NT2/D1 (cell line): Measurements from ENCODE around the gene ADAMTS10.
"Not testable (repeated sequence)": the region's sequence is repeated elsewhere in the genome, so short reads cannot be mapped to it uniquely, and the experiment has no call there.

Source experiments
- DNase-seq: peaks from one replicate; pipeline ENCODE4 v3.0.0-alpha.2; 2011; ENCODE audit warnings: low read depth, low spot score
- H3K27me3 ChIP-seq: 2 replicates; pipeline ENCODE4 v1.6.0; 2011; ENCODE audit warnings: mild to moderate bottlenecking; ENCODE audit not compliant: insufficient read length, insufficient read depth
- H3K36me3 ChIP-seq: 2 replicates; pipeline ENCODE4 v1.6.1; 2011; ENCODE audit warnings: mild to moderate bottlenecking, low read length, mixed read lengths; ENCODE audit not compliant: insufficient read depth, insufficient read length
- H3K4me1 ChIP-seq: 2 replicates; pipeline ENCODE4 v1.5.1; 2011; ENCODE audit not compliant: insufficient read depth, insufficient read length
- H3K4me3 ChIP-seq: 2 replicates; pipeline ENCODE4 v1.5.1; 2011; ENCODE audit warnings: low read depth; ENCODE audit not compliant: insufficient read length
- H3K9ac ChIP-seq: 2 replicates; pipeline ENCODE4 v1.6.0; 2011; ENCODE audit warnings: low read depth; ENCODE audit not compliant: insufficient read length
- H3K9me3 ChIP-seq: 2 replicates; pipeline ENCODE4 v1.5.1; 2011; ENCODE audit warnings: mild to moderate bottlenecking, low read length; ENCODE audit not compliant: insufficient read depth
- SUZ12 ChIP-seq: IDR thresholded peaks from 2 replicates; pipeline ENCODE4 v1.6.1; 2011; ENCODE audit not compliant: insufficient read length, insufficient read depth; ENCODE audit errors: extremely low read depth
- YY1 ChIP-seq: IDR thresholded peaks from 2 replicates; pipeline ENCODE4 v1.6.1; 2011; ENCODE audit not compliant: insufficient read length, insufficient read depth
- ZNF274 ChIP-seq: IDR thresholded peaks from 2 replicates; pipeline ENCODE4 v1.6.1; 2011; ENCODE audit warnings: mild to moderate bottlenecking, low read depth, low read length

ADAMTS10 gene

DNA sequence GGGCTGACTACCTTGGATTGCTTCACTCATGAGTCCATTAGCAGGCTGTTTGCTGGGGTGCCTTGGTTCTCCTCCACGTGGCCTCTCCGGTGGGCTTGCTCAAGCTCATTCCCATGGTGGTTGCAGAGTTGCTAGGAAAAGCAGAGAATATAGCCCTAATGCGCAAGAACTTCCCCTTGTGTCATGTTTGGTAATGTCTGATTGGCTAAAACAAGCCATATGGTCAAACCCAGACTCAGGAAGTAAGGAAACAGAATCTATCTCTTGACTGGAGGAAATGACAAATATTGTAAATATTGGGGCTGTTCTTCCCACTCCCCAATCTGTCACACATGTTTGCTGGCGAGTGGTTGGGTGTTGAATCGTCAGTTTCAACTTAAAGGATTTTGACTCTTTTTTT is 32.0 kb upstream of the ADAMTS10 start:
- Histone ChIP-seq H3K4me1 (no peaks in the 10 kb centered on the region), H3K36me3 (no peaks in the 10 kb centered on the region), H3K4me3 (no peak overlapping the region), H3K27me3 (no peaks in the 10 kb centered on the region), H3K9ac (no peak overlapping the region), H3K9me3 (peaks cover 13% of the 10 kb centered on the region)
- TF ChIP-seq ZNF274 (no peak), YY1 (no peak), SUZ12 (no peak)
- DNase-seq, result no peak

DNA sequence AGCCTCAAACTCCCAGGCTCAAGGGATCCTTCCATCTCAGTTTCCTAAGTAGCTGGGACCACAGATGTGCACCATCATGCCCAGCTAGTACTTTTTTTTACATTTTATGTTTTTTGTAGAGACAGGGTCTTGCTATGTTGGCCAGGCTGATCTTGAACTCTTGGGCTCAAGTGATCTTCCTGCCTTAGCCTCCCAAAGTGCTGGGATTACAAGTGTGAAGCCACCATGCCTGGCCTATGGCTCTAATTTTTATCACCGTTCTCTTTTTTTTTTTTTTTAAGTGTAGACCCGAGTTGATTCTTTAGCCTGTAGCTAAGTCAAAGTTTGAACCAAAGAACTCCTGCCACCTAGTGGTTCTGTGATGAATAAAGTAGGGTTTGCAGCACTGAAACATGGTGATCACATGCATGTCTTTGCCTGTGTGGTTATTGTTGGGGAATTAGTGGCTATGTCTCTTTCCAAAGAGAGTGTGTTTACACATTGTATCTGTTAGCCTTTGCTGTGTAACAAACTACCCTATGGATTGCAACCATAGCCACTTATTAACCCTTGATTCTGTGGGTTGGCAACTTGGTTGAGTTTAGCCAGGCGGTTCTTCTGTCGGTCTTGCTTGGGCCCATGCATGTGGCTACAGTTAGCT is 31.5 kb upstream of the ADAMTS10 start:
- Histone ChIP-seq H3K36me3 (no peaks in the 10 kb centered on the region), H3K4me1 (no peaks in the 10 kb centered on the region), H3K27me3 (no peaks in the 10 kb centered on the region), H3K4me3 (no peak overlapping the region), H3K9ac (no peak overlapping the region), H3K9me3 (peaks cover 13% of the 10 kb centered on the region)
- DNase-seq, result no peak
- TF ChIP-seq SUZ12, result no peak
- TF ChIP-seq YY1, result no peak
- TF ChIP-seq ZNF274, result no peak

DNA sequence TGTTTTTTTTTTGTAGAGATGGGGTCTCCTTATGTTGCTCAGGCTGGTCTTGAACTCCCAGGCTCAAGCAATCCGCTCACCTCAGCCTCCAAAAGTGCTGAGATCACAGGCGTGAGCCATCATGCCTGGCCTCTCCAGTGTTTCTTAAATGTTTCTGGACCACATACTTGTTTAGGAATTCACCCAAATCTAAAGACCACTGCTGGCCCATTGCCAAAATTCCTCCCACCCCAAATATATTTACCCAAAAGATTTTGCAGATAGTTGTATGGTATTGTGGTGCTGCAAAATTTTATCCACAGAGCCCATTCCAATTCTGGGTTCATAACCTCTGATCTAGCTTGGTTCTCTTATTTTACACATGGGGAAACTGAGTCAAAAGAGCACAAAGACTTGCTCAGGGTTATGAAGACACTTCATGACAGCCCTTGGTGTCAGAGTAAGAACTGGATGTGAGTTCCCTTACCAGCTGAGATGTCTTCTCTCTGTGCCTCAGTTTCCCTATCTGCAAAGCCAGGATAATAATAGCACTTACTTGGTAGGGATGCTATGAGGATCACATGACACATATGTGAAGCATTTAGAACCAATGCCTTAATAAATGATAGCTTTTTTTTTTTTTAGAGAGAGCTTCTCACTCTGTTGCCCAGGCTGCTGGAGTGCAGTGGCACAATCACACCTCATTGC is 30.8 kb upstream of the ADAMTS10 start:
- TF ChIP-seq ZNF274 (no peak), SUZ12 (no peak), YY1 (no peak)
- Histone ChIP-seq H3K27me3 (no peaks in the 10 kb centered on the region), H3K4me3 (no peak overlapping the region), H3K9me3 (peaks cover 13% of the 10 kb centered on the region), H3K9ac (no peak overlapping the region), H3K4me1 (no peaks in the 10 kb centered on the region), H3K36me3 (no peaks in the 10 kb centered on the region)
- DNase-seq, result no peak

DNA sequence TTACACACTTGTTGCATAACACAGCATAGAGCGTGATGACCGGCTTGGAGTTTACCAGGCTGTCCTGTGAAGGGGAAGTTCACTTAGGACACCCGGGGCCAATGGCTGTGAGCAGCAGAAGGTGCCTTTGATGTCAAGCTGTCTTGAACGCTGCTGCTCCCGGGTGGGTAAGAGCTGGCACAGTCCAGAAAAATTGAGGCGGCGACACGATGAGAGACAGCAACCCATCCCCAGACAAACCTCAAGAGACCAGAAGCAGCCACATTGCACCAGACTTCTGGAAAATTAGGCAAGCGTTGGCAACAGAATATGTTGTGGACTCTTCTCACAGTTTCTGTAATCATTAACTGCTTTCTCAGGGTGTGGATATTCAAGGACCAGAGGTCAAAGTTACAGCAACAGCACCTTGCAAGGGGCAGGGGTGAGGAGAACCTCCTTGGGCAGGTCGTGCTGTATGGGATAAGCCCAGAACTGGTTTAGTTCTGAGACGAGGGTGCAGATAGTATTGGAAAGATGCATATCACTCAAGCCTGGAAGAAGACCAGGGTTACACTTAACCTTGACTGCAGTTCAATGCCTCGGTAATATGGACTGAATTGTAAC is 30.0 kb upstream of the ADAMTS10 start:
- Histone ChIP-seq H3K9ac (no peak overlapping the region), H3K4me1 (no peaks in the 10 kb centered on the region), H3K27me3 (no peaks in the 10 kb centered on the region), H3K36me3 (no peaks in the 10 kb centered on the region), H3K9me3 (peaks cover 13% of the 10 kb centered on the region), H3K4me3 (no peak overlapping the region)
- no peak for TF ChIP-seq ZNF274
- no peak for TF ChIP-seq YY1
- no peak for TF ChIP-seq SUZ12
- DNase-seq, result no peak

DNA sequence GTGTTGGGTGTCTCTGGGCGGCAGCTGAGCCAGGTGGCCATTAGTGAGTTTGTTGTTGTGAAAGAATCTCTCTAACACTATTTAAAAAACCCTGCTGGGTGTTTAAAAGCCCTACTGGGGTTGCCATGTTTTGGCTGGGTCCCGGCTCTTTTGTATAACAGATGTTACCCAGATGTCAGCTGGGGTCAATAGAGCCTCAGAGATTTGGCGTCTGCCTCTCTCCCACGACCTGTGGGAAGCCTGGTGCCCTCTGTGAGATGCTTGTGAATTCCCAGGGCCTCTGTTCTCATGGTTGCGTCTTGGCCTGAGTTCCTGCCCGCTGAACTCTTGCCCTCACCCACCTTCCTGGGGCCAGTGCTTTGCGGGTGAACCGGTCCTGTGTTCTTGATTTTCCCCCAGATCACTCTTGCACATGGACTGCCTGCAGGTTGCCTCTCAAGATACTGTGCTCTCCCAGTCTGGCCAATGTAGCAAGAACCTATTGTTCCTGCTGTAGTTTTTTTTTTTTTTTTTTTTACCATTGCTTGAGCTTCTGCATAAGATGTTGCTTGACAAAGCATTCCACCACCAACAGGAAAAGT is 29.4 kb upstream of the ADAMTS10 start:
- H3K27me3 ChIP-seq, result no peaks in the 10 kb centered on the region
- no peaks in the 10 kb centered on the region for H3K36me3 ChIP-seq
- no peak overlapping the region for H3K9ac ChIP-seq
- TF ChIP-seq ZNF274, result no peak
- no peak for DNase-seq
- H3K9me3 ChIP-seq, result peaks cover 13% of the 10 kb centered on the region
- no peak overlapping the region for H3K4me3 ChIP-seq
- H3K4me1 ChIP-seq, result no peaks in the 10 kb centered on the region

DNA sequence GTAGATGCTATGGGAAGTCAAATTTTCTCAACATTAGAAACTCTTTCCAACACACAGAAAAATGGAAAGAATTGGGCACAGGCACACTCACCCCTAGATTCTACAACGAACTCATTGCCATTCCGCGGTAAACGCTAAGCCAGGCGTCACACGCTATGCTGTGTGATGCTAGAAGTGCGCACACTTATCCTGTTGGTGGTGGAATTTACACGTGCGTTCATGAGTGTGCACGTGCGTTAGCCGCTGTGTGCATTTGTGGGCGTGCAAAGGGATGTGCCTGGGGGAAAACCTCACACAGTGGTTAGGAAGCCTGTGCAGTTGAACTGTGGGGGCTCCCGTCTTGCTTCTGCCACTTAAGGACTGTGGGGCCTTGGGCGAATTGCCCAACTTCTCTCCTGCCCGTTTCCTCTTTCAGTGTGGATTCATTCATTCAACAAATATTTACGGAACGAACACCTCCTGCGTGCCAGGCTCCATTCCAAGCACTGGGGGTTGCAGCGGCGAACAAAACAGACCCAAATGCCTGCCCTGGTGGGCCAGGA is 27.6 kb upstream of the ADAMTS10 start:
- no peaks in the 10 kb centered on the region for H3K36me3 ChIP-seq
- TF ChIP-seq YY1 (no peak), SUZ12 (no peak)
- H3K27me3 ChIP-seq, result no peaks in the 10 kb centered on the region
- H3K9ac ChIP-seq, result no peak overlapping the region
- H3K4me3 ChIP-seq, result no peak overlapping the region
- peaks cover 13% of the 10 kb centered on the region for H3K9me3 ChIP-seq
- no peak for DNase-seq
- H3K4me1 ChIP-seq, result peaks cover 2% of the 10 kb centered on the region

DNA sequence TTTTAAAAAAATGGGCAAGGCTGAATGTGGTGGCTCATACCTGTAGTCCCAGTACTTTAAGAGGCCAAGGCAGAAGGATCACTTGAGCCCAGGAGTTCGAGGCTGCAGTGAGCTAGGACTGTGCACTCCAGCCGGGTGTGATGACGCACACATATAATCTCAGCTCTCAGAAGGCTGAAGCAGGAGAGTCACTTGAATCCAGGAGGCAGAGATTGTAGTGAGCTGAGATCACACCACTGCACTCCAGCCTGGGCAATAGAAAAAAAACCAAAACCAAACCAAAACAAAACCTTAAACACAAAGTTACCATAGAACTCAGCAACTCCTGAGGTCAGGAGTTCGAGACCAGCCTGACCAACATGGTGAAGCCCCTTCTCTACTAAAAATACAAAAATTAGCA is 26.6 kb upstream of the ADAMTS10 start:
- not testable (repeated sequence) for H3K27me3 ChIP-seq, DNase-seq, H3K36me3 ChIP-seq, H3K9ac ChIP-seq, H3K9me3 ChIP-seq, H3K4me3 ChIP-seq, H3K4me1 ChIP-seq
